ENCODE measurements around the gene DDX17. TPM values are rescaled to one million over a fixed set of nuclear protein-coding genes. Genes with fewer than 3 reads are reported as not detected.

Gene DDX17
- total RNA-seq = 314 and 414 TPM in 2 replicates

GRCh38 chr22:38506118-38506962, at the start of gene DDX17:
DDX17 (minus strand) TSS chr22:38506311.

GRCh38 chr22:38467904-38468442, 38.1 kb downstream of the DDX17 start, which contains the start of gene KDELR3:
KDELR3 (plus strand) TSS chr22:38468096; CDS start chr22:38468234, 138 bp downstream.

GRCh38 chr22:38455076-38455529, 51.0 kb downstream of the DDX17 start, which contains the start of gene KCNJ4:
KCNJ4 (minus strand) TSS chr22:38455199; CDS start chr22:38428132, 27,067 bp downstream.

Other genes starting within 250 kb of the DDX17 start
- gene TMEM184B, start 233.3 kb downstream of the DDX17 start, total RNA-seq = 22.8 and 27.2 TPM in 2 replicates
- 122 and 123 TPM in 2 replicates for gene CSNK1E, start 188.9 kb downstream of the DDX17 start, total RNA-seq
- gene KCNJ4, start 51.1 kb downstream of the DDX17 start, total RNA-seq = not detected in 2 replicates
- gene KDELR3, start 38.2 kb downstream of the DDX17 start, total RNA-seq = 147 and 213 TPM in 2 replicates
- 1.4 and 4.2 TPM in 2 replicates for gene DMC1, start 63.9 kb upstream of the DDX17 start, total RNA-seq
- 1.3 and 1.7 TPM in 2 replicates for gene FAM227A, start 150.1 kb upstream of the DDX17 start, total RNA-seq
- gene CBY1, start 150.3 kb upstream of the DDX17 start, total RNA-seq = 17.8 and 30.7 TPM in 2 replicates
- 62.9 and 118 TPM in 2 replicates for gene TOMM22, start 175.6 kb upstream of the DDX17 start, total RNA-seq
- gene JOSD1, start 194.6 kb upstream of the DDX17 start, total RNA-seq = 55.4 and 74.7 TPM in 2 replicates
- 27.2 and 28.5 TPM in 2 replicates for gene GTPBP1, start 199.6 kb upstream of the DDX17 start, total RNA-seq
- gene SUN2, start 249.7 kb upstream of the DDX17 start, total RNA-seq = 65.6 and 69.1 TPM in 2 replicates